ENCODE measurements around the gene SLC38A4. TPM values are rescaled to one million over a fixed set of nuclear protein-coding genes. Genes with fewer than 3 reads are reported as not detected.

The SLC38A4 gene
- total RNA-seq, 2 experiments from 2014 or later: not detected

DNA sequence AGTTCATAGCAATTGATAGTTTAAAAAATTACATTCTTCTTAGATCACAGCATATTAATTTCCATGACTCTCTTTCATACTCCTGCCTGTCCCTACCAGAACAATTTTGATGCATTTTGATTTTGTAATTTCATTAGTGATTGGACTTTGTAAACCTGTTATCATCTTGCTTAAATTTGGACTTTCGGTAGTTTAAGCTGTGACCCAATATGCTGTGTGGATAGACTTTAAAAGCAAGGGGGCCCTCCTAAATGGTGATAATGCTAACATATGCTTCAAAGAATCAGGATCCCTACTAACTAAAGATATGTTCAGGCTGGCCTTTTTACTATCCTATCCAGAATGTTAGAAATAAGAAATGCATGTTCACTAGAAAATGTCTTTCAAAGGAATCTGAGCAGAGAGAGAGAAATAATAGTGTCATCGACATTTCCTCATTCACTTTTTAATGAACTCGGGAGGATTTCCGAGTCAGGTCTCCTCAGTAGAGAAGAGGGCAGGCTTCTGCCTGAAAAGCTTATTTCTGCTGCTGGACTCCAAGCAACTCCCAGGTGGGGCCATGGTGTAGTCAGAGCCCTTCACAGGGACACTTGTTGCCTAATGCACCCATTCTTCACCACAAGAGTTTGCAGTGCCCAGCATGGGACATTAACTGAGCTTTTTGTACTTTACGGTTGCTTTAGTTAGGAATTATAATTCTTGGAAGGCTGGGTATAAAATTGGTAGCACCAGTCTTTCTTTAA, 16.7 kb downstream of the SLC38A4 start:
- intact Hi-C loops (cut with micrococcal nuclease): no loop called here
- TF ChIP-seq, protein P1, sequence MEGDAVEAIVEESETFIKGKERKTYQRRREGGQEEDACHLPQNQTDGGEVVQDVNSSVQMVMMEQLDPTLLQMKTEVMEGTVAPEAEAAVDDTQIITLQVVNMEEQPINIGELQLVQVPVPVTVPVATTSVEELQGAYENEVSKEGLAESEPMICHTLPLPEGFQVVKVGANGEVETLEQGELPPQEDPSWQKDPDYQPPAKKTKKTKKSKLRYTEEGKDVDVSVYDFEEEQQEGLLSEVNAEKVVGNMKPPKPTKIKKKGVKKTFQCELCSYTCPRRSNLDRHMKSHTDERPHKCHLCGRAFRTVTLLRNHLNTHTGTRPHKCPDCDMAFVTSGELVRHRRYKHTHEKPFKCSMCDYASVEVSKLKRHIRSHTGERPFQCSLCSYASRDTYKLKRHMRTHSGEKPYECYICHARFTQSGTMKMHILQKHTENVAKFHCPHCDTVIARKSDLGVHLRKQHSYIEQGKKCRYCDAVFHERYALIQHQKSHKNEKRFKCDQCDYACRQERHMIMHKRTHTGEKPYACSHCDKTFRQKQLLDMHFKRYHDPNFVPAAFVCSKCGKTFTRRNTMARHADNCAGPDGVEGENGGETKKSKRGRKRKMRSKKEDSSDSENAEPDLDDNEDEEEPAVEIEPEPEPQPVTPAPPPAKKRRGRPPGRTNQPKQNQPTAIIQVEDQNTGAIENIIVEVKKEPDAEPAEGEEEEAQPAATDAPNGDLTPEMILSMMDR (IDR thresholded peaks at IDR 0.05): no peak
- ATAC-seq: no peak
- Mint-ChIP-seq H3K36me3 (ENCODE audit: low read depth) (no peaks in the 10 kb centered on the region), H3K9me3 (no peaks in the 10 kb centered on the region), H3K27me3 (peaks cover 12% of the 10 kb centered on the region), H3K4me1 (ENCODE audit: low read depth) (peaks cover 7% of the 10 kb centered on the region), H3K4me3 (no peak overlapping the region), H3K27ac (no peak overlapping the region)
- ChIA-PET CTCF (no interaction called here), POLR2A (no interaction called here)
- no peak for DNase-seq

DNA sequence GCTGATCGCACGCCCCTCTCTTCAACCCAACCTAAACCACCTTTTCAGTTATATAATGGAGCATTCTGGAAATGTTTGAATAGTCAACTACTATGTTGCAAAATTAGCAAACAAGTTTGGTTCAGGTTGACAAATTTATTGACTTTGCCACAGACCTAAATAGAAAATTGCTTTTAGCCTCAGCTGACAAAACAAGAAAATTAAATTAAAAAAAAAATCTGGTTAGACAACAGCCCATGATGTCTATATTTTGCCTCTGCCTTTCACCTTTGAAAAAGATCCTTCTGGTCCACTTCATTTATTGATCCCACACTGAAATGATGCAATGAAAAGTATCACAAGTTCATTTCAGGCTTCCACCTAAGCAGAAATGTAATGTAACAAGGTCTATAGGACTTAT, 17.5 kb downstream of the SLC38A4 start:
- CTCF ChIA-PET: no interaction called here
- POLR2A ChIA-PET: no interaction called here
- Mint-ChIP-seq H3K9me3 (no peaks in the 10 kb centered on the region), H3K4me1 (ENCODE audit: low read depth) (peaks cover 7% of the 10 kb centered on the region), H3K27me3 (peaks cover 12% of the 10 kb centered on the region), H3K4me3 (no peak overlapping the region), H3K27ac (no peak overlapping the region), H3K36me3 (ENCODE audit: low read depth) (no peaks in the 10 kb centered on the region)
- ATAC-seq (no peak), DNase-seq (no peak)
- TF ChIP-seq, protein P1 (IDR thresholded peaks at IDR 0.05): no peak
- intact Hi-C loops (cut with micrococcal nuclease): no loop called here

DNA sequence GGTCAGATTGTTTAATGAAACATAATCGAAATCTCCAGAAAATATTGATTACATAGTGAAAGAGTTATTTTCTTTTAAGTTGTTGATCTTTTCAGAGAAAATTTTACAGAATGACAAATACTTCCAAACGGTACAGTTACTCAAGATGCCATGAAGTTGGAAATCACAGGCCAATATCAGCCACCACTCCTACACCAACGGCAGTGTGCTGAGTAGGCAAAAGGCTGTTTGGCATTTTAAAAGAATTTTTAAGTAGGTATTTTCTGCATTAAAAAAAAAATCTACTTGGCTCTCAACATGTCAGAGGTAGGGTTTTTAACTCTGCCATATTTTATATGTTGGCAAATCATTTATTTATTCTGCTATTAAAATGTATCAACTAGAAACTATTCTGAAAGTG, 21.7 kb downstream of the SLC38A4 start:
- Mint-ChIP-seq H3K27me3 (peaks cover 12% of the 10 kb centered on the region), H3K4me3 (no peak overlapping the region), H3K27ac (no peak overlapping the region), H3K36me3 (ENCODE audit: low read depth) (no peaks in the 10 kb centered on the region), H3K4me1 (ENCODE audit: low read depth) (no peaks in the 10 kb centered on the region), H3K9me3 (no peaks in the 10 kb centered on the region)
- ChIA-PET POLR2A (no interaction called here), CTCF (no interaction called here)
- ATAC-seq: no peak
- TF ChIP-seq, protein P1 (IDR thresholded peaks at IDR 0.05): no peak
- intact Hi-C loops (cut with micrococcal nuclease): no loop called here
- no peak for DNase-seq

DNA sequence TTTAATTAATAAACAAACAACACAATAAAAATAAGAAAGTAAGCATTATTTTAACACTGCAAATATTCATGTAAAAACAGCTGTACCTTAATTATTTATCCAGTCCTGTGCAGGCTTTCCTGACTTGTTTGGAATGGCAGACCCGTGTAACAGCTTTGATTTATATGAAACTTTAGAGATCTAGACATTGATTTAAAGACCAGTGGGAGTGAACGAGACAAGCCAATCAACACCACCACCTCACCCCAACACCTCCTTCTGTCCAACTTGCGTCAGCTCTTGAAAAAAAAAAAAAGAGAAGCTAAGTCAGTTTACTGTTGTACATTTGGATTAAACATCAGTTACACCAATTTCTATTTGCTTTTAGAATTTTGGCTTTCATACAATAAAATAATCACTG, 22.3 kb downstream of the SLC38A4 start:
- TF ChIP-seq, protein P1 (IDR thresholded peaks at IDR 0.05): no peak
- DNase-seq: no peak
- Mint-ChIP-seq H3K9me3 (no peaks in the 10 kb centered on the region), H3K4me1 (ENCODE audit: low read depth) (no peaks in the 10 kb centered on the region), H3K36me3 (ENCODE audit: low read depth) (no peaks in the 10 kb centered on the region), H3K27ac (no peak overlapping the region), H3K4me3 (no peak overlapping the region), H3K27me3 (peaks cover 12% of the 10 kb centered on the region)
- ATAC-seq: no peak
- CTCF ChIA-PET: no interaction called here
- POLR2A ChIA-PET: no interaction called here
- intact Hi-C loops (cut with micrococcal nuclease): no loop called here

DNA sequence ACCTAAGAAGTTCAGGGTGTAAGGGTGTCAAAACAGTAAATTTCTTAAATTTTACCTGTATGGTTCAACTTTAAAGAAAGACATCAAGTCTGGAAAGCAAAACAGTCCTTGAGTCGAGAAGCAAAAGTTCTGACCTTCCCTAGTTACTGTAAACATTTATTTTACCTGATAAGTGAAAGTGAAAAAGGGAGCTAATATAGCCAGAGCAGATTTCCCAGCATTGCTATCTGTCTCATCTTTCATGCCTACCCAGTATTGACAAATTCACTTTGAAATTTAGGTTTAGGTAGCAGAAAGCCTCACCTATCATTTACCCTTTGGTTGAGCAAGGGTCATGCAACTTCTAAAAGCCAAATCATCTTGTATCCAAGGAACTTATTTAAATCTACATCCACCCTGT, 24.5 kb downstream of the SLC38A4 start:
- ChIA-PET CTCF (no interaction called here), POLR2A (no interaction called here)
- no peak overlapping the region for H3K27ac Mint-ChIP-seq
- H3K9me3 Mint-ChIP-seq: no peaks in the 10 kb centered on the region
- DNase-seq: no peak
- TF ChIP-seq, protein P1 (IDR thresholded peaks at IDR 0.05): no peak
- intact Hi-C loops (cut with micrococcal nuclease): no loop called here
- peaks cover 12% of the 10 kb centered on the region for H3K27me3 Mint-ChIP-seq
- no peaks in the 10 kb centered on the region for H3K36me3 Mint-ChIP-seq (ENCODE audit: low read depth)
- no peaks in the 10 kb centered on the region for H3K4me1 Mint-ChIP-seq (ENCODE audit: low read depth)
- H3K4me3 Mint-ChIP-seq: no peak overlapping the region
- no peak for ATAC-seq

Data from activated CD8-positive, alpha-beta T cell treated with anti-CD3 and anti-CD28 coated beads for 36 hours (primary cell).